Pulmonary artery endothelial cell (primary cell): ENCODE measurements around the gene NBPF1. TPM values are rescaled to one million over a fixed set of nuclear protein-coding genes. Genes with fewer than 3 reads are reported as not detected.
"Not testable (repeated sequence)": the region's sequence is repeated elsewhere in the genome, so short reads cannot be mapped to it uniquely, and the experiment has no call there.

Experiments used
- DNase-seq: peaks from one replicate; pipeline ENCODE4 v3.0.0-alpha.2; 2011; ENCODE audit warnings: low read depth, low spot score
- total RNA-seq: library from RNA; depleted of rRNA; stranded (reverse); fragments of >200 nt; gene quantifications from 2 replicates; pipeline ENCODE4 v1.2.3, GENCODE V29; 2014

The NBPF1 gene
- total RNA-seq, 1 donor from 2014 or later, result 20.2 TPM

GRCh38 chr1:16642025-16642966 lies 28.9 kb upstream of the NBPF1 start:
- not testable (repeated sequence) for DNase-seq

DNA sequence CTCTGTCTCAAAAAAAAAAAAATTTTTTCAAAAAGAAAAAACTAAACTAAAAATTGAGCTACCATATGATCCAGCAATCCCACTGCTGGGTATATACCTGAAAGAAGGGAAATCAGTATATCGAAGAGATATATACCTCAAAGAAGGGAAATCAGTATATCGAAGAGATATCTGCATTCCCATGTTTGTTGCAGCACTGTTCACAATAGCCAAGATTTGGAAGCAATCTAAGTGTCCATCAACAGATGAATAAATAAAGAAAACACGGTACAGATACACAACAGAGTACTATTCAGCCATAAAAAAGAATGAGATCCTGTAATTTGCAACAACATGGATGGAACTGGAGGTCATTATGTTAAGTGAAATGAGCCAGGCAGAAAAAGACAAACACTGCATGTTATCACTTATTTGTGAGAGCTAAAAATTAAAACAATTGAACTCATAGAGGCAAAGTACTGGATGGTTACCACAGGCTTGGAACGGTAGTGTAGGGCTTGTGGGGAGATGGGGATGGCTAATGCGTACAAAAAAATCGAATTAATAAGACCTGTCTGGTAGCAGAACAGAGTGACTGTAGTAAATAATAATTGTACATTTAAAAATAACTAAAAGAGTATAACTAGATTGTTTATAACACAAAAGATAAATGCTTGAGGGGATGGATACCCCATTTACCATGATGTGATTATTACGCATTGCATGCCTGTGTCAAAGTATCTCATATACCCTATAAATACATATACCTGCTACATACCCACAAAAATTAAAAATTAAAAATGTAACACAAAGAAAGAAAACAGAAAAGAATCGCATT lies 28.0 kb upstream of the NBPF1 start:
- not testable (repeated sequence) for DNase-seq

GRCh38 chr1:16639091-16640031 lies 26.0 kb upstream of the NBPF1 start:
- not testable (repeated sequence) for DNase-seq

GRCh38 chr1:16637941-16638778 lies 24.8 kb upstream of the NBPF1 start:
- DNase-seq, result not testable (repeated sequence)

DNA sequence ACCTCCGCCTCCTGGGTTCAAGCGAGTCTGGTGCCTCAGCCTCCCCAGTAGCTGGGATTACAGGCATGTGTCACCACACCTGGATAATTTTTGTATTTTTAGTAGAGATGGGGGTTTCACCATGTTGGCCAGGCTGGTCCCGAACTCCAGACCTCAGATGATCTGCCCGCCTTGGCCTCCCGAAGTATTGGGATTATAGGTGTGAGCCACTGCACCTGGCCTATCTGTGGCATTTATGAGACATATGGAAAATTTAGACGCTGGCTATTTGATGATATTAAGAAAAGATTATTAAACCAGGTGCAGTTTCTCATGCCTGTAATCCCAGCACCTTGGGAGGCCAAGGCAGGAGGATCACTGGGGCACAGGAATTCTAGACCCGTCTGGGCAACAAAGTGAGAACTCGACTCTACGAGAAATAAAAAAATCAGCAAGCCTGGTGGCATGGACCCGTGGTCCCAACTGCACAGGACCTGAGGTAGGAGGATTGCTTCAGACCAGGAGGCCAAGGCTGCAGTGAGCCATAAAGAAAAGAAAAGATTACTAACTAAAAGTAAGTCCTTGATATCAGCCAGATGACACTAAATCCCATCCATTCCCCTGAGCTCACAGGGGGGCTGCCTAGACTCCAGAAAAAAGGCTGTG lies 23.3 kb upstream of the NBPF1 start:
- DNase-seq, result not testable (repeated sequence)

DNA sequence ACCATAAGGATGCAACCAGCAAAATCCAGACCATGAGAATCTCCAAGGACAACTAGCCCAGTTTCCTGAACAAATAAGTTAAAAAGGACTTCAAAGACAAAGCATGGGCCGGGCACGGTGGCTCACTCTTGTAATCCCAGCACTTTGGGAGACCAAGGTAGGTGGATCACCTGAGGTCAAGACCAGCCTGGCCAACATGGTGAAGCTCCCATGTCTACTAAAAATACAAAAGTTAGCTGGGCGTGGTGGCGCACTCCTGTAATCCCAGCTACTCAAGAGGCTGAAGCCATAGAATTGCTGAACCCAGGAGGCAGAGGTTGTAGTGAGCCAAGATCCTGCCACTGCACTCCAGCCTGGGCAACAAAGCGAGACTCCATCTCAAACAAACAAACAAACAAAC lies 22.6 kb upstream of the NBPF1 start:
- DNase-seq, result not testable (repeated sequence)

- not testable (repeated sequence) for DNase-seq
Observed at GRCh38 chr1:16633540-16634282, 20.3 kb upstream of the NBPF1 start.

- DNase-seq, result not testable (repeated sequence)
Observed at GRCh38 chr1:16632044-16632850, 18.9 kb upstream of the NBPF1 start.

DNA sequence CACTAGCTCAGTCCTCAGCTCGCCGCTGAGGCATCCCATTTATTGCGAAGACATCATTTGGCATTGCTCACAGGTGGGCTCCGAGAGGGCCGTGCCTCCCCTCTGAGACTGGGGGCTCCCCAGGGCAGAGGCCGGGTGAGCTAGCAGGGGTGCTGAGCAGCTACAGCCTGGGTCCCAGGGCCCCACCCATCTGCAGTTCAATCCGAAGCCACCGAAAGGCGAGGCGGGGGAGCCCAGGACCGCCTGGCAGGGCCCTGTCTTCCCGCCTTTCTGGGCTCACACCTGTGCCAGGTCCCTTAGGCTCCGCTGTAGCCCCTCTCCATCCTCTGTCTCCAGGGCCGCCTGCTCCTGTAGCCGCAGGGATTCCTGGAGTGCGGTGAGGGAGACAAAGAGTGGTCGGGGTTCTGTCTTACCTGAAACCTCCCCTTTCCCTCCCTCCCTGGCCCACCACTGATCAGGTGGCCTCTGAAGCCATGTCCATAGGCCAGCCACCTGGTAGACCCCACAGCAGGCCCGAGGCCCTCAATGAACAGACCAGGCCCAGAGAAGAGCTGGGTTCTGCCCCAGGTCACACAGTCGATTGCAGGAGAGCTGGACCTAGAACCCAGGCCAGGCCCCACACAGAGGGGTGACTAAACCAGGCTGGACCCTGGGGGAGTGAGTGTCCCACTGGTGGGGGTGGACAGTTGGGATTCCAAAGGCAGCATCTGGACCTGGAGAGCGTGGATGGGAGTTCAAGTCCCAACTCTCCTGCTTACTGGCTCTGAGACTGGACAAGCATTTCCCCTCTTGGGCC lies 18.1 kb upstream of the NBPF1 start:
- no peak for DNase-seq

DNA sequence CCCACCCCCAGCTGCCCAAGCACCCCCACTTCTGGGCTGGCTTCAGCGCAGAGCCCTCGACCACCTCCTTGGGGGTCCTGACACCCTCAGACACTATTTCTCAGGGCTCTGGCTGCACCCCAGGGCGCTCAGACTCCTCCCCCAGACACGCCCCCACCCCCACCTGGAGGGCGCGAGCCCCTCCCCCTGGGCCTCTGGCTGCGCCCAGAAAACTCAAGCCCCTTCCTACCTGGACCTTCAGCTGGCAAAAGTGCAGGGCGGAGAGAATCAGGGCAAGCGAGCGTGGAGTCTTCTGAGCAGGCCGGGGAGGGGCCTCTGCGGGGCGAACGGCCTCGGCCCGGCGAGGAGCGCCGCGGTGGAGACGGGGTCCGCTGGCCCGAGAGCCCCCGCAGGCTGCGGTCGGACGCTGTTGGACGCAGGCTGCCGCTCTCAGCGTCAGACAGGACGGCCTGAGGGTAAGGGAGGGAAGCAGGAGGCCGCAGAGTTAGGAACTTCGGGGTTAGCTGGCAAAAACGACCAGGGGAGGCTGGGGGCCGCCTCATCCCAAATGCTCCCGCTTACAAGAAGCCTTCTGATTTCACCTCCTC lies 17.4 kb upstream of the NBPF1 start:
- DNase-seq, result no peak

- DNase-seq, result not testable (repeated sequence)
Observed at GRCh38 chr1:16629916-16630530, 16.7 kb upstream of the NBPF1 start.

- DNase-seq, result no peak
Observed at GRCh38 chr1:16628361-16629111, 15.2 kb upstream of the NBPF1 start.

GRCh38 chr1:16626409-16626983 lies 13.1 kb upstream of the NBPF1 start:
- not testable (repeated sequence) for DNase-seq

DNA sequence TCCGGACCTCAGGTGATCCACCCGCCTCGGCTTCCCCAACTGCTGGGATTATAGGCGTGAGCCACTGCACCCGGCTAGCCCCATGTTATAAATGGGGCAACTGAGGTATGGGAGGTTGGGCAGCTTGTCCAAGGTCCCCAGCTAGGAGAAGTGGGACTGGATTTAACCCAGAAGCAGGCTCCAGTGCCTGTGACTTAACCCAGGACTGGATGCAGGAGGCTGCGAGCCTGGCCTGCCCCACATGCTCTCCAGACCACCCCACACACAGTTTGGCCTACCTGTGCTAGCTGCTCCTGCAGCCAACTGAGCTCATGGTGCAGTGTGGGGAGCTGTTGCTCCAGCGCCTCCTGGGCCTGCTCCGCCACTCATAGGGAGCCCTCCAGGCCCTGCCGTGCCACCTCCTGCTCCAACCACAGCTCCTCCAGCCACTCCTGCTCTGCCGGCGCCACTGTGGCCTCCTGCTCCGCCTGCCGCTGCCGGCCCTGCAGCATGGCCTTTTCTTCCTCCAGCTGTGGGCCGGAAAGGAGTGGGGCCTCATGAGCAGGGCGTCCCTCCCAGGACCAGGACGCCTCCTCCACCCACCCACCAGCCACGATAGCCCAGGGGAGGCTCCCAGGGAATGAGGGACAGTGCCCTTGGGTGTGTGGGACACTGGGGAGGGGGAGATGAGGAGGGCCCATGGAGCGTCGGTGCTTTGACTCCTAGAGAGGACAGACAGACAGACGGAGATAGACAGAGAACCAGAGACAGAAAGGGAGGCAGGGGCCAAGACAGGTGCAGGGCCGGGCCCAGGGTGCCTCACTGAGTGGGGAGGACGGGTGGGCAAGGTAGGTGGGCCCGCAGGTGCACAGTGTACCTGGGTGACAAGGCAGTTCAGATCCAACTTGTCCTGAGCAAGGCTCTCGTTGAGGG lies 12.4 kb upstream of the NBPF1 start:
- no peak for DNase-seq
